Psoas muscle (tissue), 8 donors: Measurements from ENCODE around the gene ABCA9. TPM values are rescaled to one million over a fixed set of nuclear protein-coding genes. Genes with fewer than 3 reads are reported as not detected.
"Not testable (repeated sequence)": the region's sequence is repeated elsewhere in the genome, so short reads cannot be mapped to it uniquely, and the experiment has no call there.

Experiments
- ATAC-seq, 4 donors: fragments of 200-7000 bp; cut with Tn5 transposase; one replicate each; pipeline ENCODE4 v1.9.1; 2020; ENCODE audit warnings: moderate library complexity in 3 of 4, mild to moderate bottlenecking in 2 of 4
- DNase-seq, 2 donors: peaks; one replicate each; pipeline ENCODE4 v3.0.0-alpha.2; 2020
- H3K27ac ChIP-seq: fragments of 200-600 bp; one replicate; pipeline ENCODE4 v1.8.0; 2022
- H3K27me3 ChIP-seq, 3 donors: fragments of 200-600 bp in 1 of 3; one replicate each; pipeline versions ENCODE4 v1.6.1 to v1.8.0; 2013 to 2022; ENCODE audit warnings: low read length in 2 of 3, mild to moderate bottlenecking in 2 of 3, moderate library complexity in 1 of 3; ENCODE audit not compliant: insufficient read depth in 3 of 3
- H3K36me3 ChIP-seq, 2 donors: fragments of 200-600 bp in 1 of 2; one replicate each; pipeline versions ENCODE4 v1.6.1 to v1.8.0; 2013 to 2022; ENCODE audit warnings: low read depth in 1 of 2, mild to moderate bottlenecking in 1 of 2, moderate library complexity in 1 of 2; ENCODE audit not compliant: insufficient read depth in 1 of 2
- H3K4me1 ChIP-seq: fragments of 200-600 bp; one replicate; pipeline ENCODE4 v1.8.0; 2022
- H3K4me3 ChIP-seq: fragments of 200-600 bp; one replicate; pipeline ENCODE4 v1.8.0; 2022; ENCODE audit warnings: mild to moderate bottlenecking
- H3K9me3 ChIP-seq: fragments of 200-600 bp; one replicate; pipeline ENCODE4 v1.8.0; 2022
- WGBS, 3 donors: extraction: QIAGEN DNeasy Blood & Tissue Kit; methylation state at CpG; one replicate each; pipeline versions ENCODE4 v1.1.6 to v1.1.7; 2013; 5-methylcytosine and 5-hydroxymethylcytosine counted together
- intact Hi-C, 2 donors: fragments of 100-400 bp; cut with DNase I; formaldehyde crosslinking; loops; one replicate each; pipeline versions ENCODE4 v1.11.0 to v1.14.2; 2022
- polyA plus RNA-seq, 3 donors: library from polyadenylated mRNA; stranded (reverse); fragments of 200-250 nt; gene quantifications; one replicate each; pipeline ENCODE4 v1.2.3, GENCODE V29; 2013
- total RNA-seq, 4 donors: library from RNA; stranded (reverse); fragmentation: NEBNext Ultra II Directional in 2 of 4; extraction: Animal tissue kit (Norgen Biotek cat#: 25700) in 2 of 4; gene quantifications; one replicate each; pipeline versions ENCODE4 v1.2.1 to v1.2.4, GENCODE V29; 2021 to 2023
- TF ChIP-seq, protein P1 (sequence below): fragments of 200-600 bp; IDR thresholded peaks from one replicate; pipeline ENCODE4 v1.8.0; 2022; ENCODE audit warnings: antibody characterized with exemption
- donor health status: healthy with polysubstance abuse.
- donor health status: DM: no; HTN: no; CAD: no; lungs with moderate emphysema.
- donor health status: Bipolar disorder and iron deficiency.
- donor health status: healthy.
- donor health status: DM: yes; HTN: yes; CAD: no.
- donor health status: DM: no; HTN: no; CAD: no.
- donor health status: DM: no; HTN: no; CAD: no.
- donor health status: DM: yes; HTN: yes; CAD: no.

The ABCA9 gene
- total and polyA plus RNA-seq, 7 donors, result 1.6 to 13.8 (median 4.2) TPM

DNA sequence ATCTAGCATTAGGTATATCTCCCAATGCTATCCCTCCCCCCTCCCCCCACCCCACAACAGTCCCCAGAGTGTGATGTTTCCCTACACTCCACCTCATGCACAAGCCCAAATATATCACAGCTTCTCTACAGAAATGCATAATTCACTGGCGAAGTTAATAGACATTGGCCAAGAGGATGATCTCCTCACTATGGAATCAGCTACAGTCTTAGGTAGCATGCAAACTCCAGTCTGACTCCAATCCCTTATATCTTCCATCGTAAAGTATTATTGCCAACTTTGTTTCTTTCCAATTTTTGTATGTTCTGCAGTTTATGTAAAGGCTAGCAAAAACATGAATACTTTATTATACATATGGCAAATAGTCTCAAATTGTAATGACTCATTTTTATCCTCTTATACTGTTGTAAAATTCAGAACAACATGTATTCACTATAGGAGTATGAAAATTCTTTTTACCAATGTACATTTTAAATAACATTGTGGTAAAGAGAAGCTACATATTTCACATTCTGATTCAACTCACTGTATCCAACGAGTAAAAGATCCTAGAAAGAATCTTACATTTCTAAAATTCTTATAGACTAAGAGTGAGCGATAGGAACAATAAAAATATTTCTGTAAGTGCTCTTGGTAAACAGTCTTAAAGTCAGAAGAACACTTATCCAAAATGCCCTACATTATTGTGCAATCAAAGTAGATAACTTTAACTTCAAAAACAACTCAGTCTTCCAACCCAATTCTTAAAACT lies 106.4 kb downstream of the ABCA9 start:
- Histone ChIP-seq H3K27ac (peak overlapping the region; percentile 19), H3K4me1 (no peaks in the 10 kb centered on the region), H3K9me3 (no peaks in the 10 kb centered on the region), H3K27me3 (no peaks in the 10 kb centered on the region), H3K4me3 (peak overlapping the region; percentile 53), H3K36me3 (no peaks in the 10 kb centered on the region)
- TF ChIP-seq, protein P1, sequence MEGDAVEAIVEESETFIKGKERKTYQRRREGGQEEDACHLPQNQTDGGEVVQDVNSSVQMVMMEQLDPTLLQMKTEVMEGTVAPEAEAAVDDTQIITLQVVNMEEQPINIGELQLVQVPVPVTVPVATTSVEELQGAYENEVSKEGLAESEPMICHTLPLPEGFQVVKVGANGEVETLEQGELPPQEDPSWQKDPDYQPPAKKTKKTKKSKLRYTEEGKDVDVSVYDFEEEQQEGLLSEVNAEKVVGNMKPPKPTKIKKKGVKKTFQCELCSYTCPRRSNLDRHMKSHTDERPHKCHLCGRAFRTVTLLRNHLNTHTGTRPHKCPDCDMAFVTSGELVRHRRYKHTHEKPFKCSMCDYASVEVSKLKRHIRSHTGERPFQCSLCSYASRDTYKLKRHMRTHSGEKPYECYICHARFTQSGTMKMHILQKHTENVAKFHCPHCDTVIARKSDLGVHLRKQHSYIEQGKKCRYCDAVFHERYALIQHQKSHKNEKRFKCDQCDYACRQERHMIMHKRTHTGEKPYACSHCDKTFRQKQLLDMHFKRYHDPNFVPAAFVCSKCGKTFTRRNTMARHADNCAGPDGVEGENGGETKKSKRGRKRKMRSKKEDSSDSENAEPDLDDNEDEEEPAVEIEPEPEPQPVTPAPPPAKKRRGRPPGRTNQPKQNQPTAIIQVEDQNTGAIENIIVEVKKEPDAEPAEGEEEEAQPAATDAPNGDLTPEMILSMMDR, result no peak
- ATAC-seq, result peak in 1 of 4 donors; percentile 26
- WGBS, 3 donors, result 25 to 27% (median 25%) methylated on average over 4 of the region's 4 CpGs
- intact Hi-C loops, result no loop called here
- no peak for DNase-seq

DNA sequence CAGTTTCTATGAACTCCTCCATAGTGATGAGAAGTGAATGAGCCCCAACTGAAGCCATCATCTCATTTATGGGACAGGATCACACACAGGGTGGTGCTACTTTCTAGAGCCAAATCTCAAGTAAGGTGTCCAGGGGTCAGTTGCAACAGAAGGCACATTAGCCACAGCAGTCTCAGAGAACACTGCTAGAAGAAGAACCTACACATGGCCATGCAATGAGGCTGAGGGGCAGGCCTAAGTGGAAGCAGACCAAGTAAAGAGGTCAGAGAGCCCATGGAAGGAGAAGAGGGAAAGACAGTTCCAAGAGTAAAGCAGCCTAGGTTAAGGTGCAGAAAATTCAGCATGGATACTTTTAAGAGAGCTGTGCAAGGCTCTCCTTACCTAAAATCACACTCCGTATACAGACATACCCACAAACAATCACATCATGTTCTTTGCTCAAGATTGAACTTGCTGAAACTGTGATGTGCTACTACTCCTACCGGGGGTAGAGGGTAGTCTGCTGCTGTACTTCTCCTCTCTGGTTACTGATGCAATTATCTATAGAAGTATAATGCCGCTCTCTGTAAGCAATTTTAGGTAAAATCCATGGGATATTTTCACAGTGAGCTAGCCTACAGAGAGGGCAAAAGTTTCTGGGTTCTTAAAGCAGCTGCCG lies 107.3 kb downstream of the ABCA9 start:
- DNase-seq (no peak), ATAC-seq (no peak)
- Histone ChIP-seq H3K27ac (no peak overlapping the region), H3K9me3 (no peaks in the 10 kb centered on the region), H3K36me3 (no peaks in the 10 kb centered on the region), H3K4me3 (peak overlapping the region; percentile 53), H3K27me3 (no peaks in the 10 kb centered on the region), H3K4me1 (no peaks in the 10 kb centered on the region)
- intact Hi-C loops, result no loop called here
- 44 to 59% (median 49%) methylated on average over 4 of the region's 4 CpGs for WGBS, 3 donors
- TF ChIP-seq, protein P1, result no peak

DNA sequence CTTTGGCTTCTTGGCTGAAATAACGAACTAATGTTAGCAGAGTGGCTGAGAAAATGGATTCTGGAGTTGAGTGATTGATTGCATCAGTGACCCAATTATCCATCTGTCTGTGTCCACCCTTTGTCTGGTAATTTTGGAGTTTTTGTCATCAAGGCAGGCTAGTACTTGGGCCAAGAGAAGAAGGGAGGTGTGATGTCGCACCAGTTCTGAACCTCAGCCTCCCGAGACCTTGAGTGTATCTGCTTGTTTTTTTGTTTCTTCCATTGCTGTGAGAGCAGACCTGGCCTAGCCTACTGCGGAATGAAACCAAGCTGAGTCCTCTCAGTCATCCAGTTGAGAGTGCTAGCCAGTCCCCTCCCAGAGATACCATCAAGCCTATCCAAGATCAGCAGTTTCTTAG lies 110.0 kb downstream of the ABCA9 start:
- H3K36me3 ChIP-seq, result no peaks in the 10 kb centered on the region
- H3K4me3 ChIP-seq, result no peak overlapping the region
- H3K27me3 ChIP-seq, result no peaks in the 10 kb centered on the region
- no peaks in the 10 kb centered on the region for H3K4me1 ChIP-seq
- H3K9me3 ChIP-seq, result no peaks in the 10 kb centered on the region
- ATAC-seq (peak in 1 of 4 donors; percentile 44), DNase-seq (no peak)
- TF ChIP-seq, protein P1, result no peak
- 59 to 77% (median 70%) methylated on average over 4 of the region's 4 CpGs for WGBS, 3 donors
- intact Hi-C loops, result no loop called here
- no peak overlapping the region for H3K27ac ChIP-seq

DNA sequence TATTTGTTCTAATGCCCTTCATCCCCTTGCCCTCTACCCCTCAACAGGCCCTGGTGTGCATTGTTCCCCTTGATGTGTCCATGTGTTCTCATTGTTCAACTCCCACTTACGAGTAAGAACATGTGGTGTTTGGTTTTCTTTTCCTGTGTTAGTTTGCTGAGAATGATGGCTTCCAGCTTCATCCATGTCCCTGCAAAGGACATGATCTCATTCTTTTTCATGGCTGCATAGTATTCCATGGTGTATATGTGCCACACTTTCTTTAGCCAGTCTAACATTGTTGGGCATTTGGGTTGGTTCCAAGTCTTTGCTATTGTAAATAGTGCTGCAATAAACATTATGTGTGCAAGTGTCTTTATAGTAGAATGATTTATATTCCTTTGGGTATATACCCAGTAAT lies 112.9 kb downstream of the ABCA9 start:
- H3K4me1 ChIP-seq, H3K9me3 ChIP-seq, H3K36me3 ChIP-seq, DNase-seq, H3K4me3 ChIP-seq, H3K27me3 ChIP-seq, H3K27ac ChIP-seq, ATAC-seq, intact Hi-C loops: not testable (repeated sequence)
- WGBS, 3 donors, result 88 to 96% (median 93%) methylated on average over 1 of the region's 1 CpG

DNA sequence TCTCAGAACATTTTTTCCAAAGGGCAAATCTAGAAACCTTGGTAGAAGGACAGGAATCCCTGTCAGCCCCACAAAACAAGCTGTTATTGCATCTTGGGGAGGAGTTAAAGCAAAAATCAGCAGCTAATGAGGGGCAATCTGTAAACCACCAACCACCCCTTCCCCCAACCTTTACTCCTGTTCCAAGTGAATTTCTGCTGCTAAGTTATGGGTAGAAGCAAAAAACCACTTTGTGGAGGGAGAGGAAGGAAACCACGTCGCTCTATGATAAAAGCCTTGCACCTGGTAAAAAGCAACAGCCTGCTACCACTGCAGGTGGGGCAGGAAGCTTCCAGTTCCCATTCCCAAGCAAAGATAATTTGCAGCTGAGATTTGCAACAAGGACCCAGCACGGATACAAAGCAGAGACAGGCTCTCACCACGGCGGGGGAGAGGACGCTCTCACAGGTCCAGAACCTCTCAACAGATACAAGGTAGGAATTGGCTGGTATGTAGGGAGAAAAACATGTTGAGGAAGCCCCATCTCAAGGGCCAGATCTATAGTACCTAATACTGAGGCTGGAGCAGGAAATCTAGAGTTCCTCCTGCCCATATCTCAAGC lies 116.2 kb downstream of the ABCA9 start:
- Histone ChIP-seq H3K27me3 (no peaks in the 10 kb centered on the region), H3K4me1 (no peaks in the 10 kb centered on the region), H3K36me3 (no peaks in the 10 kb centered on the region), H3K4me3 (no peak overlapping the region), H3K27ac (no peak overlapping the region), H3K9me3 (no peaks in the 10 kb centered on the region)
- DNase-seq (no peak), ATAC-seq (no peak)
- TF ChIP-seq, protein P1, result no peak
- 71 to 79% (median 77%) methylated on average over 6 of the region's 6 CpGs for WGBS, 3 donors
- intact Hi-C loops, result no loop called here

DNA sequence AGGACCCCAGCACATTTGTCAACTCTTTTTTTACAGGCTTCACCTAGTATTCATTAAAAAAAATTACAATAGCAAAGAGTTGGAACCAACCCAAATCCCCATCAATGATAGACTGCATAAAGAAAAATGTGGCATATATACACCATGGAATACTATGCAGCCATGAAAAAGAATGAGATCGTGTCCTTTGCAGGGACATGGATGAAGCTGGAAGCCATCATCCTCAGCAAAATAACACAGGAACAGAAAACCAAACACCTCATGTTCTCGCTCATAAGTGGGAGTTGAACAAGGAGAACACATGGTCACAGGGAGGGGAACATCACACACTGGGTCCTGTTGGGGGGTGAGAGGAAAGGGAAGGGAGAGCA lies 116.9 kb downstream of the ABCA9 start:
- ATAC-seq, H3K9me3 ChIP-seq, H3K4me1 ChIP-seq, H3K36me3 ChIP-seq, H3K27ac ChIP-seq, H3K4me3 ChIP-seq, DNase-seq, H3K27me3 ChIP-seq, intact Hi-C loops: not testable (repeated sequence)
- 94 to 97% (median 97%) methylated on average over 2 of the region's 2 CpGs for WGBS, 3 donors
